Rectal smooth muscle tissue (tissue), 1 donor: ENCODE results near the gene SDK1.
"Not testable (repeated sequence)": the region's sequence is repeated elsewhere in the genome, so short reads cannot be mapped to it uniquely, and the experiment has no call there.

ENCODE experiments used
- H3K27ac ChIP-seq: one replicate; pipeline ENCODE4 v1.7.0; 2013; ENCODE audit warnings: low read depth, low read length, inconsistent platforms
- H3K27me3 ChIP-seq: one replicate; pipeline ENCODE4 v1.7.0; 2013; ENCODE audit warnings: low read length; ENCODE audit not compliant: control insufficient read depth, insufficient read depth
- H3K36me3 ChIP-seq: one replicate; pipeline ENCODE4 v1.7.0; 2013; ENCODE audit warnings: low read length; ENCODE audit not compliant: control insufficient read depth, insufficient read depth
- H3K4me1 ChIP-seq: one replicate; pipeline ENCODE4 v1.7.0; 2013; ENCODE audit warnings: low read length; ENCODE audit not compliant: control insufficient read depth, insufficient read depth
- H3K4me3 ChIP-seq: one replicate; pipeline ENCODE4 v1.7.0; 2013; ENCODE audit warnings: low read length
- H3K9ac ChIP-seq: one replicate; pipeline ENCODE4 v1.7.0; 2013; ENCODE audit warnings: low read length

The SDK1 gene

DNA sequence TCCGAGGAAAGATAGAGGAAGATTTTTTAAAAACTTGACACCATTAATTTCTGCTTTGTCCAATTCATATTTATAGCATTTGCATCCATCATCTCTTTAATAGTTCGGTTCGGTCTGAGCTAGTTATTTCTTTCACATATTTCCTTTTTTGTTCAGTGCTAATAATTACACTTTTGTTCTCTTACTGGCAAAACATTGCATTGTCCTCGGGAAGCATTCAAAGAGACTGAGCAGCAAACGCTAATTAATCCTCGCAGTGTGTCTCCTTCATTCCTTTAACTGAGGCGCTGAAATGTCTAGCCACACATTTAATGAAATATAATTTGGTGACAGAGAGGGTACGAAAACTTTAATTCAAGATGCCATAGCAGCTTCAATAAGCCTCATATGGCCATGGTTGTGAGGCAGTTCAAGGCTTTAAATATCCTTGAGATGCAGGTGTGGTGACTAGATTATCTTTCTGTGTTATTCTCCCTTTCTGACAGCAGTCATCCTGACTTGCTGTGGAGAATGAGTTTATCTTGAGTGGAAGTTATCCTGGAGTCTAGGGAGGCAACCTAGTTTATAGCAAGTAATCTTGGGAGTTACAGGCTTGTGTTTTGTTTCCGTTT lies 431.4 kb downstream of the SDK1 start:
- Histone ChIP-seq H3K36me3 (no peaks in the 10 kb centered on the region), H3K4me1 (no peaks in the 10 kb centered on the region), H3K27me3 (no peaks in the 10 kb centered on the region), H3K9ac (no peak overlapping the region), H3K4me3 (no peak overlapping the region), H3K27ac (no peak overlapping the region)

DNA sequence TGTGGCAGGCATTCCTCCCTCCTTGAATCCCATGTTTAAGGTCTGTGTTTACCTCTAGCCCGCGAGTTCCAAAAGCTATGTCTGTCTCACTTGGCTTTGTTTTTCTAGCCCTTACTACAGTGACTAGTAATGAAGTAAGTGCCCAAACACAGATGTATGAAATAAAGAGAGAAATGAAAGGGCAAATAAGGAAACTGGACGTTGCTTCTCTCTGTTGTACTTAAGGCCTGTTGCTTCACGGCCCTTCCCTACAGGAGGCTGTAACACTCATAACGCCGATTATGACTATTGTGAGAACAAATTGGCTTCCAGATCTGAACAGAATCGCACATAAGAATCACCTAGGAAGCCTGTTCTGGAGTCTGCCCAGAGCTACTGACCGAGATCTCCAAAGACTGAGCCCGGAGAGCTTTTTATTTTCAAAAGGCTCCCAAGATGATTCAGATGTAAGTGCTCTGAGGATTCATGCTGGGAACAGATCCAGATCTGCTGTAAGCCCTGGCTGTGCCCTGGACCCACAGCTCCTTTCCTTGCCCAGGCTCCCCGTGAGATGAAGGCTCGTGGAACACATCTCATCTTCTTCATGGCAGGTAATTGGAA lies 432.6 kb downstream of the SDK1 start:
- peak overlapping the region; percentile 34 for H3K27ac ChIP-seq
- H3K4me1 ChIP-seq, result no peaks in the 10 kb centered on the region
- no peaks in the 10 kb centered on the region for H3K27me3 ChIP-seq
- H3K9ac ChIP-seq, result no peak overlapping the region
- H3K36me3 ChIP-seq, result no peaks in the 10 kb centered on the region
- H3K4me3 ChIP-seq, result no peak overlapping the region

DNA sequence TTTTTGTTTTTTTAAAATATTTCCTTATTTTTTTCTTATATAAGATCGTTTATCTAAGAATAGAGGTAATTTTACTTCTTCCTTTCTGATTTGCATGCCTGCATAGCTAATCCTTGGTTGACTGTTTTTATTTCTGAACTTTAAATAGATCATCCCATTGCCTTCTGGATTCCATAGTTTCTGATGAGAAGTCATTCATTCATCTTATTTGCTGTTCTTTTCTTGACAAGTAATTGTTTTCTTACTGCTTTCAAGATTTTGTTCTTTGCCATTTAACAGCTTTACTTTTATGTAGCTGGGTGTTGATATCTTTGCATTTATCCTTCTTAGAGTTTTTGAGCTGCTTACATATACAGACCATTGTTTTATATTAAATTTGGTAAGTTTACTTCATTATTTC lies 437.9 kb downstream of the SDK1 start:
- H3K36me3 ChIP-seq, result no peaks in the 10 kb centered on the region
- H3K27me3 ChIP-seq, result no peaks in the 10 kb centered on the region
- no peak overlapping the region for H3K9ac ChIP-seq
- H3K27ac ChIP-seq, result no peak overlapping the region
- H3K4me1 ChIP-seq, result no peaks in the 10 kb centered on the region
- H3K4me3 ChIP-seq, result no peak overlapping the region

DNA sequence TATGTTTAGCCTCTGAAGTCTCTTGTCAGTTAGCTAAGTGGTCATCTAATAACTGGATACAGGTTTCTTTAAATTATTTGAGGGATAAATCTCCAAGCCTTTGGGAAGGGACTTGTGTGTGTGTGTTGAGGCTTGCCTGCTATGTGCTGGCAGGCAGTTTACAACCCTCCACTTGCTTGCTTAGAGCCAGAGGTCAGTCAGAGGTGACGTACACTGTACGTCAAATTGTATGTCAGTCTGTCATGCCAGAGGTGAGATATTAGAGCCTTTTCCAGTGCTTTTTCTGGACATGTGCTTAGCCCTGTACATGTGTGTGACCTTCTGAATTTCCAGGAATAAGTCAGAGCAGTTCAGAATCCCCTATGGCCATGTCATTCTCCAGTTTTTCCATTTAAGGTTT lies 438.9 kb downstream of the SDK1 start:
- H3K27me3 ChIP-seq, result no peaks in the 10 kb centered on the region
- no peaks in the 10 kb centered on the region for H3K36me3 ChIP-seq
- H3K9ac ChIP-seq, result no peak overlapping the region
- no peak overlapping the region for H3K4me3 ChIP-seq
- H3K4me1 ChIP-seq, result no peaks in the 10 kb centered on the region
- H3K27ac ChIP-seq, result no peak overlapping the region

DNA sequence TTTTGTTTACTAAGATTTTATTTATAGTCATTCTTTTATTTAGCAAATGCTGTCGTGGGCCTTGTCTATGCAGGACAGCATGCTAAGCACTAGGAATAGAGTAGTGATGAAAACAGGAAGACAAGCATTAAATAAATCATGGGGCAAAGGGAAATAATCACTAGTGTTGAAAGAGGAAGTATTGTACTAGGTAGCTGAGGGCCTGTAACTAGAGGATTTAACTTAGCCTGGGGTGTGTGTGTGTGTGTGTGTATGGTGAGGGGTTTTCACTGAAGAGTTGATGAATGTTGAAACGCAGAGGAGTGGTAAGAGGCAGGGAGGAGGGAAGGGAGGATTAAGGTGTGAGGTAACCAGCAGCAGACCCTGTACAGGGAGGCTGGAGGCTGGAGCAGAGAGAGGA lies 446.4 kb downstream of the SDK1 start:
- Histone ChIP-seq H3K27me3 (no peaks in the 10 kb centered on the region), H3K4me1 (no peaks in the 10 kb centered on the region), H3K36me3 (no peaks in the 10 kb centered on the region), H3K9ac (no peak overlapping the region), H3K4me3 (no peak overlapping the region), H3K27ac (no peak overlapping the region)

DNA sequence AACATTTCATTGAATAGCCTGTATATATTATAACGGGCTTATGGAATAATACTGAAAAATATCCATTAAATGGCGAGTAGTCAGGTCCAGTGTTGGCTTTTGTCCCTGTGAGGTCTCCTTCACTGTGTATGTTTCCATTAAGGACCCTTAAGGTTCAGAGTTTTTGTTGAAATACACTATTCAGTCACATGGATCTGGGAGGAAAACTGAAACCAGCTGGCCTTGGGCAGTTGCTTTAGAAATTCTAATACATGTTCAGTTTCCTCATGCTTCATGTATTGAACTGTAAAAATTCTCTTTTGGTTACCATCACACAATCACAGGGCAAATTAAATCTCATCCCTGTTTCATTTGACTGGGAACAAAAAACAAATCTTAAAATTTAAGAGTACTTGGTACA lies 447.3 kb downstream of the SDK1 start:
- Histone ChIP-seq H3K36me3 (no peaks in the 10 kb centered on the region), H3K9ac (no peak overlapping the region)

DNA sequence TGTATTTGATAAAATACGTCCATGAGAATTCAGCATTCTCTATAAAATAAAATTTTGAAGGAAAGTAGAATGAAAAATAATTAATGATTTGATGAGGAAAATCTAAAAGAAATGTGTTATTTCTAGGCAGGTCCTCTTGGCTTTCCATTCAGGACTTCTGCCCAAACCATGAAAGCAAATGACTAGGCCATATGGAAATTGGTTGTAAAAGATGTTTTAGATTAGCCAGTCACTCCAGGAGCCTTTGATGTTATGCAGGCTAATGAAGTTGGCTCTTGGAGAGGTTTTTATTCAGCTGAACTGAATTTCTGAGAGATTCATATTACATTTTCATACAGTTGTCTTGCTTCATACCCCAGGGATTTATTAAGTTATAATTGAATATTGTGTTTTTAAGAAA lies 452.8 kb downstream of the SDK1 start:
- no peaks in the 10 kb centered on the region for H3K4me1 ChIP-seq
- no peaks in the 10 kb centered on the region for H3K27me3 ChIP-seq
- H3K4me3 ChIP-seq, result no peak overlapping the region
- no peak overlapping the region for H3K9ac ChIP-seq
- no peaks in the 10 kb centered on the region for H3K36me3 ChIP-seq
- no peak overlapping the region for H3K27ac ChIP-seq

More for the DNA sequence above, 447.3 kb downstream of the SDK1 start:
- H3K4me3 ChIP-seq, result no peak overlapping the region
- H3K27me3 ChIP-seq, result no peaks in the 10 kb centered on the region
- no peaks in the 10 kb centered on the region for H3K4me1 ChIP-seq
- H3K27ac ChIP-seq, result no peak overlapping the region

DNA sequence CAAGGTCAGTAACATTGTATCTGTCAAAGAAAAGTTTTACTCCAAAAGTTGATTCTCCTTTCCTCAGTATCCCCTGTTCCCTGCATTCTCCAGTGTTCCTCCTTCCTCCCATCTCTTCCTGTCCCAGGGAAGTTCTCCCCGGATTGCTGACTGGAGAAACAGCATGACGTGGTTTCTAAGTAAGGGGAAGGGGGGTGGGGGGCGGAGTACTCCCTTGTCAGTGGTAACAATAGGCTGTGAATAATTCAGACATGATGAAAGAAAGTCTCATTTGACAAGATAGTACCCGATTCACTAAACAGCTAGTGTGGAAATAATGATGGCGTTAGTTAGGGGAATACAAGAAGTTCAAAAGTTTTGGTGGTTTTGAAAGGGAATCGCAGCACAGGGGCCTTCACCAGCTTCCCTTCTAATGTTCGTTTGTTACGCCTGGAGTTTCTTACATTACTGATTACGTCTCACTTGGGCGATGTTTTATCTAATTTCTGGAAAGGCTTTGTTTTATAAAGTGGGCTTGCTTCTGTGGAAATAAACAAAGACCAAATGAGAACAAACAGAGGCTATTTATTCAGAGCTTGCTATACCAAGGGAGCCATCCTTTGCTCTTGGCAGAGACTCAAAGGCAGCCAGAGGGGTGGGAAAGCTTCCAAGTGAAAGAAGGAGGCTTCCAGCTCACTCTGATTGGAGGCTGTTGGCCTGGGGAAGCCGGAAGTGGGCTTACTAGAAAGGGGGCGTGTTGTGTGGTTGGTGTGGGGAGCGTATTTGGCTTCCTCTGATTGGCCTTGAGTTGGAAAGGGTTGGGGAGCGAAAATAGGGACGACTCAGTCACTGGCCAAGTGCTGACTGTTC lies 453.7 kb downstream of the SDK1 start:
- H3K36me3 ChIP-seq, result no peaks in the 10 kb centered on the region
- H3K27me3 ChIP-seq, result no peaks in the 10 kb centered on the region
- peak overlapping the region; percentile 35 for H3K4me3 ChIP-seq
- H3K27ac ChIP-seq, result peak overlapping the region; percentile 66
- no peak overlapping the region for H3K9ac ChIP-seq
- H3K4me1 ChIP-seq, result no peaks in the 10 kb centered on the region

DNA sequence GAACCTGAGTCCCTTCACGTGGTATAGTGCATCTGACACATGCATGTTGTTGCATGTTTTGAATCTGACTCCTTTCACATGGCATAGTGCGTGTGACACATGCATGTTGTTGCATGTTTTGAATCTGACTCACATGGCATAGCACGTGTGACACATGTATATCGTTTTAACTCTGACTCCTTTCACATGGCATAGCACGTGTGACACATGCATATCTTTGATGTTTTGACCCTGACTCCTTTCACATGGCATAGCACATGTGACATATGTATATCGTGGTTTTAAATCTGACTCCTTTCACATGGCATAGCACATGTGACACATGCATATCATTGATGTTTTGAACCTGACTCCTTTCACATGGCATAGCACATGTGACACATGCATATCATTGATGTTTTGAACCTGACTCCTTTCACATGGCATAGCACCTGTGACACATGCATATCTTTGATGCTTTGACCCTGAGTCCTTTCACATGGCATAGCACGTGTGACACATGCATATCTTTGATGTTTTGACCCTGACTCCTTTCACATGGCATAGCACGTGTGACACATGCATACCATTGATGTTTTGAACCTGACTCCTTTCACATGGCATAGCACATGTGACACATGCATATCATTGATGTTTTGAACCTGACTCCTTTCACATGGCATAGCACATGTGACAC lies 454.9 kb downstream of the SDK1 start:
- not testable (repeated sequence) for H3K4me1 ChIP-seq

DNA sequence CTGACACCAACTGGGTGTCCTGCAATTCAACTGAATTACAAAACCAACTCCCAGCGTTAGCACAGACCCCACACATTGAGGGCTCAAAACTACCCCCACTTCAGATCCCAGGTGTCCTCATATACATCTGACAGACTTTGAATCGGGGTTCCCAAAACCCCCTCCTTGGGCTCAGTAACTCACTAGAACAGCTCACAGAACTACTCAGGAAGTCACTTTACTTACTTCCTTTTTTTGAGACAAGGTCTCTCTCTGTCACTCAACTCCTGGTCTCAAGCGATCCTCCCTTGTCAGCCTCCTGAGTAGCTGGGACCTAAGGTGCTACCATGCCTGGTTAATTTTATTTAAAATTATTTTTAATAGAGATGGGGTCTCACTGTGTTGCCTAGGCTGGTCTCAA lies 456.0 kb downstream of the SDK1 start:
- Histone ChIP-seq H3K27me3 (no peaks in the 10 kb centered on the region), H3K4me1 (no peaks in the 10 kb centered on the region), H3K4me3 (no peak overlapping the region), H3K9ac (no peak overlapping the region), H3K27ac (no peak overlapping the region), H3K36me3 (no peaks in the 10 kb centered on the region)

More for the DNA sequence above, 454.9 kb downstream of the SDK1 start:
- not testable (repeated sequence) for H3K27me3 ChIP-seq, H3K4me3 ChIP-seq, H3K27ac ChIP-seq, H3K9ac ChIP-seq, H3K36me3 ChIP-seq

DNA sequence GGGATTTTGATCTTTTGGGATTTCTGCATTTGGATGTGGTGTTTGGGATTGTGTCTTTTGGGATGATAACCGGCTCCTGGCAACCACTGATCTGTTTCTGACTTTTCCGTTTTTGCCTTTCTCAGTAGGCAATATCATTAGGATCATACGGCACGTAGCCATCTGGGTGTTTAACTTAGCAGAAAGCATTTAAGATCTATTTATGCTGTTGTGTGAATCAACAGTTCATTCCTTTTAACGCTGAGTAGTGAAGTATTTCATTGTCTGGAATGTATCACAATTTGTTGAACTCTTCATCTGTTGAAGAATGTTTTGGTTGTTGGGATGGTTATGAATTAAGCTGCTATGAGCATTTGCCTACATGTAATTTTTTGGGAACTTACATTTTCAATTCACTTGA lies 459.6 kb downstream of the SDK1 start:
- no peaks in the 10 kb centered on the region for H3K4me1 ChIP-seq
- H3K9ac ChIP-seq, result no peak overlapping the region
- H3K36me3 ChIP-seq, result no peaks in the 10 kb centered on the region
- H3K27ac ChIP-seq, result no peak overlapping the region
- H3K4me3 ChIP-seq, result no peak overlapping the region
- no peaks in the 10 kb centered on the region for H3K27me3 ChIP-seq

DNA sequence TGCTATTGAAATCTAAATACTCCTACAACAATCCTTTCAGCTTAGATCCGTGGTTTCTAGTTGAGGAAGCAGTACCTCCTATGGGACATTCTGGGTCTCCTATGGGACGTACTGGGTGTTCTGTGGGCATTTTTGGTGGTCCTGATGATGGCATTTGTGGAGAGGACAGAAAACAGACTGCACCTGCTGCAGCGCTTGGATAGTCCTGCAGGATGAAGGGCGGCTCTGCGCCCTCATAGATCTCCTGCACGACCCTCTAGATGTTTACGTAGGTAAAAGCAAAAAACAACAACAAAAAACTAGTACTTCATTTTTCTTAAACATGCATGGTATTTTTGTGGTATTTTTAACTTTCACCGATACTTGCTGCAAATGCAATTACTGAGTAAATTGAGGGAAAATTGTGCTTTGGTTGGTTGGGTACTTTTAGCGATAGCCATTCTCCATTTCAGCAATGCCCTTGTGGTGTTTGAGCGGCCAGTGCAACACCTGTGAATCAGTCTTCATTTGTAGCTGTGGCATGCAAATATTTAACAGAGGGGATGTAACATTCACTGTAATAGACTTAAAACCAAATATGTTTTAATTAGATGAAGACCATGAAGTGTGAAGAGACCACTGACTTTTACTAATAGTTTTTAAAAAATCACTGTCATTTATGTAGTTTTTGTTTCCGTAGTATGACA lies 461.2 kb downstream of the SDK1 start:
- H3K9ac ChIP-seq, result no peak overlapping the region
- no peaks in the 10 kb centered on the region for H3K4me1 ChIP-seq
- H3K36me3 ChIP-seq, result no peaks in the 10 kb centered on the region
- H3K27ac ChIP-seq, result no peak overlapping the region
- no peak overlapping the region for H3K4me3 ChIP-seq
- no peaks in the 10 kb centered on the region for H3K27me3 ChIP-seq
